ENCODE results near the gene USP10. TPM values are rescaled to one million over a fixed set of nuclear protein-coding genes. Genes with fewer than 3 reads are reported as not detected.

The USP10 gene
- total RNA-seq, 1 experiment from 2014 or later = 203 TPM

GRCh38 chr16:84650062-84650991, 49.5 kb upstream of the USP10 start:
- H3K27ac Mint-ChIP-seq = no peak overlapping the region
- no peak overlapping the region for H4K5ac ChIP-seq (ENCODE audit: insufficient read length, low read depth, low read length)

More at GRCh38 chr16:84650062-84650991, 49.5 kb upstream of the USP10 start:
- peaks cover 5% of the 10 kb centered on the region for H3K23me2 ChIP-seq (ENCODE audit: insufficient read length, low read depth, low read length, poor library complexity, severe bottlenecking)
- H3K4me1 ChIP-seq (ENCODE audit: insufficient read depth, low read length) = no peaks in the 10 kb centered on the region
- H3K56ac ChIP-seq (ENCODE audit: insufficient read length, low read depth, low read length) = no peak overlapping the region
- no peaks in the 10 kb centered on the region for H3K9me3 Mint-ChIP-seq
- H3K27me3 Mint-ChIP-seq (ENCODE audit: low read depth) = peaks cover 24% of the 10 kb centered on the region
- H3K4me1 Mint-ChIP-seq = peaks cover 4 to 13% of the 10 kb centered on the region in 2 experiments; a peak in 3 of 4 replicates
- no CpG with 5 or more reads among the region's 20 CpGs for WGBS (ENCODE audit: extremely low coverage, insufficient read length, low lambda C conversion rate)
- H3K18ac ChIP-seq (ENCODE audit: insufficient read length, low read depth, low read length) = no peak overlapping the region
- no peak overlapping the region for H2BK20ac ChIP-seq (ENCODE audit: low read depth, low read length, poor library complexity, severe bottlenecking)
- H3K79me1 ChIP-seq (ENCODE audit: insufficient read depth, low read depth, low read length, poor library complexity, severe bottlenecking) = no peaks in the 10 kb centered on the region
- H4K20me1 ChIP-seq (ENCODE audit: control insufficient read depth, insufficient read depth, insufficient read length) = no peaks in the 10 kb centered on the region
- no peak overlapping the region for H2BK15ac ChIP-seq (ENCODE audit: low read depth, low read length)
- peak overlapping the region; percentile 21 to 66; a peak in 2 of 5 replicates for H3K4me3 Mint-ChIP-seq
- no peak overlapping the region for H3K23ac ChIP-seq (ENCODE audit: insufficient read length, low read depth, low read length)
- no peak overlapping the region for H2AK5ac ChIP-seq (ENCODE audit: insufficient read length, low read length)
- H3K9ac ChIP-seq (ENCODE audit: extremely low read depth, insufficient read length, low read length) = no peak overlapping the region
- no peak overlapping the region for H4K8ac ChIP-seq (replicated peaks; ENCODE audit: insufficient read length, low read depth, low read length)
- H2BK120ac ChIP-seq (ENCODE audit: low read depth, low read length, poor library complexity, severe bottlenecking) = no peak overlapping the region
- H3K4me2 ChIP-seq (ENCODE audit: insufficient read depth, insufficient read length, low read length) = no peak overlapping the region
- H3K27me3 ChIP-seq (ENCODE audit: insufficient read depth, low read length) = no peaks in the 10 kb centered on the region
- no peak overlapping the region for H3T11ph ChIP-seq (ENCODE audit: low read length)
- no peak overlapping the region for H4K91ac ChIP-seq (ENCODE audit: insufficient read length, low read depth, low read length)
- H3K79me2 ChIP-seq (ENCODE audit: insufficient read depth, low read length) = no peaks in the 10 kb centered on the region; the same call in 1 of the 2 replicates
- no peak for DNase-seq
- H3K14ac ChIP-seq (ENCODE audit: insufficient read depth, low read length) = no peak overlapping the region
- H3K36me3 Mint-ChIP-seq (ENCODE audit: insufficient read depth in 1 of 3, low read depth in 3 of 3) = peaks cover 4 to 24% (median 14%) of the 10 kb centered on the region in 3 experiments
- TF ChIP-seq, protein P1, sequence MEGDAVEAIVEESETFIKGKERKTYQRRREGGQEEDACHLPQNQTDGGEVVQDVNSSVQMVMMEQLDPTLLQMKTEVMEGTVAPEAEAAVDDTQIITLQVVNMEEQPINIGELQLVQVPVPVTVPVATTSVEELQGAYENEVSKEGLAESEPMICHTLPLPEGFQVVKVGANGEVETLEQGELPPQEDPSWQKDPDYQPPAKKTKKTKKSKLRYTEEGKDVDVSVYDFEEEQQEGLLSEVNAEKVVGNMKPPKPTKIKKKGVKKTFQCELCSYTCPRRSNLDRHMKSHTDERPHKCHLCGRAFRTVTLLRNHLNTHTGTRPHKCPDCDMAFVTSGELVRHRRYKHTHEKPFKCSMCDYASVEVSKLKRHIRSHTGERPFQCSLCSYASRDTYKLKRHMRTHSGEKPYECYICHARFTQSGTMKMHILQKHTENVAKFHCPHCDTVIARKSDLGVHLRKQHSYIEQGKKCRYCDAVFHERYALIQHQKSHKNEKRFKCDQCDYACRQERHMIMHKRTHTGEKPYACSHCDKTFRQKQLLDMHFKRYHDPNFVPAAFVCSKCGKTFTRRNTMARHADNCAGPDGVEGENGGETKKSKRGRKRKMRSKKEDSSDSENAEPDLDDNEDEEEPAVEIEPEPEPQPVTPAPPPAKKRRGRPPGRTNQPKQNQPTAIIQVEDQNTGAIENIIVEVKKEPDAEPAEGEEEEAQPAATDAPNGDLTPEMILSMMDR (conservative IDR thresholded peaks at IDR 0.05) = no peak
- no peak overlapping the region for H2AFZ ChIP-seq (ENCODE audit: low read length)
- no peak overlapping the region for H3K27ac ChIP-seq (ENCODE audit: insufficient read length, low read depth, low read length)
- H2BK12ac ChIP-seq (ENCODE audit: insufficient read length, low read depth, low read length) = no peak overlapping the region
- H3K9me3 ChIP-seq (ENCODE audit: control insufficient read depth, low read depth, low read length) = no peaks in the 10 kb centered on the region
- no peak overlapping the region for H2BK5ac ChIP-seq (ENCODE audit: insufficient read length, low read length)
- no peak overlapping the region for H3K4ac ChIP-seq (ENCODE audit: low read depth, low read length)

All from H9 (cell line).